Gastroesophageal sphincter (tissue), 3 donors: ENCODE measurements around the gene VWC2L.

Source experiments
- CTCF ChIP-seq, 4 experiments: fragments of 200-600 bp in 2 of 4; fragments of 450-650 bp in 2 of 4; sonication (generic) in 1 of 4; IDR thresholded peaks; one replicate each; pipeline ENCODE4 v1.5.1; 2017 to 2019; ENCODE audit warnings: antibody characterized with exemption in 4 of 4, mild to moderate bottlenecking in 2 of 4, moderate library complexity in 2 of 4
- POLR2A ChIP-seq, 2 donors: fragments of 450-650 bp; IDR thresholded peaks; one replicate each; pipeline ENCODE4 v1.6.1; 2017; ENCODE audit warnings: antibody characterized with exemption in 2 of 2, mild to moderate bottlenecking in 2 of 2, moderate library complexity in 1 of 2
- POLR2AphosphoS5 ChIP-seq: sonication (generic); formaldehyde crosslinking; IDR thresholded peaks from one replicate; pipeline ENCODE4 v1.6.1; 2017; ENCODE audit warnings: antibody characterized with exemption

GRCh38 chr2:214519258-214519818, 108.5 kb downstream of the VWC2L start:
- TF ChIP-seq POLR2A (IDR thresholded peaks at IDR 0.05) = no peak
- no peak for TF ChIP-seq CTCF (IDR thresholded peaks at IDR 0.05)
- TF ChIP-seq POLR2AphosphoS5 = no peak
